Esophagus muscularis mucosa (tissue), 4 donors: Measurements from ENCODE around the gene RYR1. TPM values are rescaled to one million over a fixed set of nuclear protein-coding genes. Genes with fewer than 3 reads are reported as not detected.

Source experiments
- DNase-seq: peaks from one replicate; pipeline ENCODE4 v3.0.0-alpha.2; 2017; ENCODE audit errors: extremely low spot score
- H3K27ac ChIP-seq, 4 donors: fragments of 200-600 bp; sonication (generic); replicated peaks in 1 of 4; 1 replicate in 3 of 4; 2 replicates in 1 of 4; pipeline ENCODE4 v1.5.1; 2016 to 2019; ENCODE audit warnings: mild to moderate bottlenecking in 1 of 4
- H3K27me3 ChIP-seq, 4 donors: fragments of 200-600 bp; sonication (generic); one replicate each; pipeline versions ENCODE4 v1.5.1 to v1.6.0; 2016 to 2019
- H3K36me3 ChIP-seq, 4 donors: fragments of 200-600 bp; sonication (generic); one replicate each; pipeline ENCODE4 v1.5.1; 2016 to 2019
- H3K4me1 ChIP-seq, 4 donors: fragments of 200-600 bp; sonication (generic); one replicate each; pipeline ENCODE4 v1.5.1; 2016 to 2019
- H3K4me3 ChIP-seq, 4 donors: fragments of 200-600 bp; sonication (generic); 1 replicate in 2 of 4; 2 replicates in 2 of 4; pipeline ENCODE4 v1.5.1; 2016 to 2019; ENCODE audit warnings: mild to moderate bottlenecking in 4 of 4, moderate library complexity in 1 of 4
- H3K9me3 ChIP-seq, 4 donors: fragments of 200-600 bp; sonication (generic); 1 replicate in 3 of 4; 2 replicates in 1 of 4; pipeline ENCODE4 v1.5.1; 2016 to 2019
- EP300 ChIP-seq: sonication (generic); formaldehyde crosslinking; IDR thresholded peaks from one replicate; pipeline ENCODE4 v1.6.1; 2017; ENCODE audit warnings: antibody characterized with exemption
- POLR2A ChIP-seq: fragments of 450-650 bp; IDR thresholded peaks from one replicate; pipeline ENCODE4 v1.6.1; 2017; ENCODE audit warnings: antibody characterized with exemption, moderate library complexity, mild to moderate bottlenecking, low read depth
- POLR2AphosphoS5 ChIP-seq, 2 donors: sonication (generic); formaldehyde crosslinking; IDR thresholded peaks; one replicate each; pipeline ENCODE4 v1.6.1; 2017; ENCODE audit warnings: antibody characterized with exemption in 2 of 2
- WGBS: methylation state at CpG from one replicate; pipeline ENCODE4 v1.1.5; 2018; 5-methylcytosine and 5-hydroxymethylcytosine counted together
- intact Hi-C: fragments of 100-400 bp; cut with DNase I; formaldehyde crosslinking; loops from one replicate; pipeline ENCODE4 v1.15.1; 2023
- total RNA-seq, 4 donors: library from RNA; depleted of rRNA; stranded (reverse); fragments of >200 nt; gene quantifications; one replicate each; pipeline versions ENCODE4 v1.1.0 to v1.2.1, GENCODE V29; 2016
- TF ChIP-seq, protein P1 (sequence below), 3 experiments: fragments of 200-600 bp in 2 of 3; fragments of 450-650 bp in 1 of 3; sonication (generic) in 2 of 3; IDR thresholded peaks; one replicate each; pipeline ENCODE4 v1.5.1; 2017 to 2019; ENCODE audit warnings: antibody characterized with exemption in 3 of 3, mild to moderate bottlenecking in 2 of 3, moderate library complexity in 1 of 3

The RYR1 gene
- total RNA-seq, 4 donors from 2014 or later: 0.99 to 4.0 (median 2.7) TPM

DNA sequence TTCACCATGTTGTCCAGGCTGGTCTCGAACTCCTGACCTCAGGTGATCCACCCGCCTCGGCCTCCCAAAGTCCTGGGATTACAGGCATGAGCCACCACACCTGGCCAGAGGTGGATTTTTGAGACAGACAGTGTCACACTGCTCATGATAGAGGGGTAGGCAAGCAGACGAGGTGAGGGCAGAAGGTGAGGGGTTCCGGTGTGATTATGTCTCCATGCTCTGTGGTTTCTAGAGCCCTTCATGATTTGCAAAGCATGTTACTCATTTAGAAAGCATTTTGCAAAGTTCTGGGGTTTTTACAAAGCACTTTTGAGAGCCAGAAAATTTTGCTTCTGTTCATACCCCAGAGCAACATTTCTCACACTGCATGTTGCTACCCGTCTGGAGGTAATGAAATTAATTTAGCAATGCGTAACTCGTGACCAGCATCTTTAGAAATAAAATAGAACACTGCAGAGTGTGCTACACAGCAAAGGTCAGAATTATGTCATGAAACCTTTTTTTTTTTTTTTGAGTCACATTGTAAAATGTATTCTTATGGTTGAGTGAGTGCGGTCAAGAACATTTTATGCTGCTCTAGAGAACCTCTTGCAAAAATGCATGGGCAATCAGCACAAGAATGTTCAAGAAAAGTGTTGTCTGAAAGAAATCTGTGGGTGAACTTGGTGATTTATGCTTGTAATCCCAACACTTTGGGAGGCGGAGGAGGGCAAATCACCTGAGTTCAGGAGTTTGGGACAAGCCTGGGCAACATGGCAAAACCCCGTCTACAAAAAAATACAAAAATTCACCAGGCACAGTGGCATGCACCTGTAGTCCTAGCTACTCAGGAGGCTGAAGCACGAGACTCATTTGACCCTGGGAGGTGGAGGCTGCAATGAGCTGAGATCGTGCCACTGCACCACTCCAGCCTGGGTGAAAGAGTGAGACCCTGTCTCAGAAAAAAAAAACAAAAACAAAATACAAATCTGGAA is 126.2 kb downstream of the RYR1 start:
- no peak for DNase-seq
- TF ChIP-seq, protein P1, sequence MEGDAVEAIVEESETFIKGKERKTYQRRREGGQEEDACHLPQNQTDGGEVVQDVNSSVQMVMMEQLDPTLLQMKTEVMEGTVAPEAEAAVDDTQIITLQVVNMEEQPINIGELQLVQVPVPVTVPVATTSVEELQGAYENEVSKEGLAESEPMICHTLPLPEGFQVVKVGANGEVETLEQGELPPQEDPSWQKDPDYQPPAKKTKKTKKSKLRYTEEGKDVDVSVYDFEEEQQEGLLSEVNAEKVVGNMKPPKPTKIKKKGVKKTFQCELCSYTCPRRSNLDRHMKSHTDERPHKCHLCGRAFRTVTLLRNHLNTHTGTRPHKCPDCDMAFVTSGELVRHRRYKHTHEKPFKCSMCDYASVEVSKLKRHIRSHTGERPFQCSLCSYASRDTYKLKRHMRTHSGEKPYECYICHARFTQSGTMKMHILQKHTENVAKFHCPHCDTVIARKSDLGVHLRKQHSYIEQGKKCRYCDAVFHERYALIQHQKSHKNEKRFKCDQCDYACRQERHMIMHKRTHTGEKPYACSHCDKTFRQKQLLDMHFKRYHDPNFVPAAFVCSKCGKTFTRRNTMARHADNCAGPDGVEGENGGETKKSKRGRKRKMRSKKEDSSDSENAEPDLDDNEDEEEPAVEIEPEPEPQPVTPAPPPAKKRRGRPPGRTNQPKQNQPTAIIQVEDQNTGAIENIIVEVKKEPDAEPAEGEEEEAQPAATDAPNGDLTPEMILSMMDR (IDR thresholded peaks at IDR 0.05): no peak
- TF ChIP-seq EP300 (no peak), POLR2AphosphoS5 (IDR thresholded peaks at IDR 0.05) (no peak), POLR2A (no peak)

DNA sequence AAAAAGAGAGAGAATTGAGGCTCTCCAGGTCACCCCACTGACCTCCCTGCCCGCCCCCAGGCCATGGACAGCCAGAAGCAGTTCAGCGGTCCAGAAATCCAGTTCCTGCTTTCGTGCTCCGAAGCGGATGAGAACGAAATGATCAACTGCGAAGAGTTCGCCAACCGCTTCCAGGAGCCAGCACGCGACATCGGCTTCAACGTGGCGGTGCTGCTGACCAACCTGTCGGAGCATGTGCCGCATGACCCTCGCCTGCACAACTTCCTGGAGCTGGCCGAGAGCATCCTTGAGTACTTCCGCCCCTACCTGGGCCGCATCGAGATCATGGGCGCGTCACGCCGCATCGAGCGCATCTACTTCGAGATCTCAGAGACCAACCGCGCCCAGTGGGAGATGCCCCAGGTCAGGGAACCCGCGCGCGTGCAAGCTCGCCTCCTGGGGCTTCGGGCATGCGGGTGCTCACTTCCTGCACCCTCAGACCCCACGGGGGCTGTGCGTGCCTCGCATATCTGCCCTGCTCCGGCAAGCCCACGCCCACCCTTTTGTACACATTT is 127.6 kb downstream of the RYR1 start:
- Histone ChIP-seq H3K36me3 (peaks cover 0 to 4% (median 0%) of the 10 kb centered on the region in 4 donors), H3K9me3 (no peaks in the 10 kb centered on the region), H3K27ac (no peak overlapping the region), H3K4me3 (no peak overlapping the region), H3K27me3 (peaks cover 0 to 42% (median 5%) of the 10 kb centered on the region in 4 donors), H3K4me1 (peaks cover 0 to 7% (median 5%) of the 10 kb centered on the region in 4 donors)
- no peak for DNase-seq
- intact Hi-C loops: no loop called here
- TF ChIP-seq POLR2AphosphoS5 (IDR thresholded peaks at IDR 0.05) (no peak), POLR2A (no peak), EP300 (no peak)
- TF ChIP-seq, protein P1 (IDR thresholded peaks at IDR 0.05): no peak
- 93% methylated on average over 33 of the region's 42 CpGs for WGBS

More for the DNA sequence above, 126.2 kb downstream of the RYR1 start:
- H3K27ac ChIP-seq: no peak overlapping the region
- H3K27me3 ChIP-seq: peaks cover 0 to 29% (median 0%) of the 10 kb centered on the region in 4 donors
- H3K4me1 ChIP-seq: no peaks in the 10 kb centered on the region
- H3K36me3 ChIP-seq: peaks cover 0 to 4% (median 0%) of the 10 kb centered on the region in 4 donors
- no peaks in the 10 kb centered on the region for H3K9me3 ChIP-seq
- 82% methylated on average over 10 of the region's 13 CpGs for WGBS
- intact Hi-C loops: no loop called here
- no peak overlapping the region for H3K4me3 ChIP-seq

DNA sequence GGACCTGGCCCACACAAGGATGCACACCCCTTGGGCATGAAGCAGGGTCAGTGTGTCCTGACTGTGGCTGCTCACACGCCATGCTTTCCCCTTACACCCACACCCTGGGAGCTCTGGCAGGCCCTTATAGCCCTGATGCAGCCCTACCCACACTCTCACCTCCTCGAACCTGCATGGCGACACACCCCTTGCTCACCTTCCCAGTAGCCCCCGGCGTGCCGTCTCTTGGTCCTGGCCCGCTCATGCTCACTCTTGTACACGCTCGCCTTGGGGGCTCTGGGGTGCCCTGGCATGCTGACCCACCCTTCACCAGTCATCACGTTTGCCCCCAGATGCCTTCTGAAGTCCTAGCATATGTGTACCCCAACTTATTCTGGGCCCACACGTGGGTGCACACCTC is 128.2 kb downstream of the RYR1 start:
- peaks cover 0 to 45% (median 5%) of the 10 kb centered on the region in 4 donors for H3K27me3 ChIP-seq
- intact Hi-C loops: no loop called here
- 93% methylated on average over 11 of the region's 11 CpGs for WGBS
- no peaks in the 10 kb centered on the region for H3K9me3 ChIP-seq
- no peak overlapping the region for H3K27ac ChIP-seq
- no peak overlapping the region for H3K4me3 ChIP-seq
- no peak for TF ChIP-seq POLR2AphosphoS5 (IDR thresholded peaks at IDR 0.05)
- TF ChIP-seq, protein P1 (IDR thresholded peaks at IDR 0.05): no peak
- TF ChIP-seq POLR2A: no peak
- no peak for TF ChIP-seq EP300
- H3K4me1 ChIP-seq: peaks cover 0 to 7% (median 5%) of the 10 kb centered on the region in 4 donors
- peaks cover 0 to 4% (median 0%) of the 10 kb centered on the region in 4 donors for H3K36me3 ChIP-seq
- no peak for DNase-seq

DNA sequence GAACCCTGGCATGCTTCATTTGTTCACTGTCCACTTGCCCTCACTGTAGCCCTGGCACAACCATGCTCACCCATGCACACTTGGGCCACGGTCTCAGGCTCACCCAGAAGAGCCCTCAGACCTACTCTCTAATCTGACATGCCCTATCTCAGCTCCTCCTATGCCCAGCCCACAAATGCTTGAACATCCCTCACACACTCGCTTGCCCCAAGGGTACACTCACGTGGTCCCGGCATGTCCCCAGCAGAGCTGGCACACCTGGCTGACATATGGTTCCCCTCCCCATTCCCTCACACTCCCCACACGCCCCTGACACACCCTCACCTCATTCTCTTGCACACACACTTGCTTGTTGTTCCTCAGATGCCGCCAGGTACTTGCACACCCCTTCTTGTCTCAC is 128.6 kb downstream of the RYR1 start:
- 80% methylated on average over 6 of the region's 6 CpGs for WGBS
- Histone ChIP-seq H3K9me3 (no peaks in the 10 kb centered on the region), H3K27ac (no peak overlapping the region), H3K4me3 (no peak overlapping the region), H3K27me3 (peaks cover 0 to 49% (median 5%) of the 10 kb centered on the region in 4 donors), H3K36me3 (peaks cover 0 to 4% (median 0%) of the 10 kb centered on the region in 4 donors), H3K4me1 (peaks cover 0 to 7% (median 5%) of the 10 kb centered on the region in 4 donors)
- intact Hi-C loops: no loop called here
- TF ChIP-seq POLR2A (no peak), EP300 (no peak), POLR2AphosphoS5 (IDR thresholded peaks at IDR 0.05) (no peak)
- TF ChIP-seq, protein P1 (IDR thresholded peaks at IDR 0.05): no peak
- DNase-seq: no peak
